CD4-positive, CD25-positive, alpha-beta regulatory T cell (primary cell): ENCODE measurements around the gene PRKAG2. TPM values are rescaled to one million over a fixed set of nuclear protein-coding genes. Genes with fewer than 3 reads are reported as not detected.
"Not testable (repeated sequence)": the region's sequence is repeated elsewhere in the genome, so short reads cannot be mapped to it uniquely, and the experiment has no call there.

ENCODE experiments used
- ATAC-seq, 2 donors: fragments of 150-1000 bp; cut with Tn5 transposase; one replicate each; pipeline ENCODE4 v1.10.0; 2021; ENCODE audit warnings: low read depth in 2 of 2, moderate number of reproducible peaks in 2 of 2, moderate library complexity in 1 of 2
- DNase-seq, 3 donors: peaks; one replicate each; pipeline versions ENCODE4 v3.0.0 to v3.0.0-alpha.2; 2012 to 2022; ENCODE audit warnings: mixed read lengths in 1 of 3
- H3K27ac ChIP-seq: one replicate; pipeline ENCODE4 v1.7.0; 2013; ENCODE audit warnings: mild to moderate bottlenecking, low read length; ENCODE audit not compliant: insufficient read depth, poor library complexity, severe bottlenecking
- H3K27me3 ChIP-seq: one replicate; pipeline ENCODE4 v1.7.0; 2013; ENCODE audit warnings: low read length; ENCODE audit not compliant: control insufficient read depth, insufficient read depth
- H3K36me3 ChIP-seq: one replicate; pipeline ENCODE4 v1.7.0; 2013; ENCODE audit warnings: mild to moderate bottlenecking, low read length, moderate library complexity; ENCODE audit not compliant: control insufficient read depth, insufficient read depth
- H3K4me1 ChIP-seq: 2 replicates; pipeline ENCODE4 v1.7.0; 2013; ENCODE audit warnings: mild to moderate bottlenecking, low read length; ENCODE audit not compliant: insufficient read depth, control insufficient read depth, poor library complexity, severe bottlenecking
- H3K4me3 ChIP-seq: one replicate; pipeline ENCODE4 v1.7.0; 2013; ENCODE audit warnings: low read depth, mild to moderate bottlenecking, low read length, moderate library complexity
- H3K9me3 ChIP-seq, 2 experiments: 1 replicate in 1 of 2; 2 replicates in 1 of 2; pipeline ENCODE4 v1.7.0; 2013; ENCODE audit warnings: low read length in 2 of 2, mild to moderate bottlenecking in 1 of 2, moderate library complexity in 1 of 2; ENCODE audit not compliant: control insufficient read depth in 2 of 2
- H3K27ac Mint-ChIP-seq, 3 donors: one replicate each; pipeline ENCODE4 v1.8.0; 2020 to 2022; ENCODE audit warnings: mild to moderate bottlenecking in 3 of 3, mixed read lengths in 3 of 3, moderate library complexity in 2 of 3
- H3K27me3 Mint-ChIP-seq: one replicate; pipeline ENCODE4 v1.8.0; 2022; ENCODE audit warnings: mild to moderate bottlenecking, mixed read lengths
- H3K36me3 Mint-ChIP-seq: one replicate; pipeline ENCODE4 v1.8.0; 2020; ENCODE audit warnings: mixed read lengths
- H3K4me1 Mint-ChIP-seq, 4 donors: one replicate each; pipeline ENCODE4 v1.8.0; 2020 to 2022; ENCODE audit warnings: mixed read lengths in 4 of 4, mild to moderate bottlenecking in 1 of 4
- H3K4me3 Mint-ChIP-seq, 4 donors: one replicate each; pipeline ENCODE4 v1.8.0; 2020 to 2022; ENCODE audit warnings: mild to moderate bottlenecking in 4 of 4, mixed read lengths in 4 of 4, moderate library complexity in 3 of 4
- H3K9me3 Mint-ChIP-seq, 7 donors: one replicate each; pipeline ENCODE4 v1.8.0; 2020 to 2022; ENCODE audit warnings: mixed read lengths in 7 of 7, mild to moderate bottlenecking in 3 of 7, moderate library complexity in 2 of 7
- polyA plus RNA-seq, 4 donors: library from polyadenylated mRNA; unstranded; fragments of 300-500 nt; fragmentation: Illumina TruSeq; gene quantifications; one replicate each; pipeline ENCODE4 v1.2.3, GENCODE V29; 2021
- total RNA-seq: library from RNA; stranded (reverse); gene quantifications from one replicate; pipeline ENCODE4 v1.2.3, GENCODE V29; 2022

Gene PRKAG2
- total and polyA plus RNA-seq, 5 donors from 2014 or later = 19.9 to 43.0 (median 26.1) TPM

DNA sequence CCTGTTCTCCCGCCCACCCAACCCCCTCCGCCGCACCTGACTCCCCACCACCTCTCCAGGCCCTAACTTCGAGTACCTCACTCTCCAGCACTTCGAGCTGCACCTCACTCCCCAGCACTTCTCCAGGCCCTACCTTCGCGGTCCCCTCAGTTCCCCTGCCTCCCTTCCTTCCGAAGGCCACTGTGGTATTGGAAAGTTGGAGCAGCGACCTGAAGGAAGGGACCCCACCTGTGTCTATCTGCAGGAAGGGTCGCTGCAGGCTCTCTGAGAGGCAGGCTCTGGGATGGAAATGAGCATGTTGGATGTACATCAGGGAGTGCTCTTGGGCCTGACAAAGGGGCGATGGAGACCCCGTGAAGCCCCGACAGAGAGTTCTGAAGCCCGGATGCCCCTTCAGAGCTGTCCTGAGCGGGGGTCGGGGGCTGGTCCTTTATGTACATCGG lies 122.2 kb downstream of the PRKAG2 start:
- Mint-ChIP-seq H3K4me1 (peaks cover 4 to 43% (median 24%) of the 10 kb centered on the region in 4 donors), H3K27me3 (no peaks in the 10 kb centered on the region), H3K36me3 (peaks cover 11% of the 10 kb centered on the region), H3K9me3 (peaks cover 0 to 1% (median 0%) of the 10 kb centered on the region in 7 donors), H3K27ac (peak overlapping the region in 1 of 3 donors; percentile 81), H3K4me3 (no peak overlapping the region)
- Histone ChIP-seq H3K27ac (no peak overlapping the region), H3K27me3 (no peaks in the 10 kb centered on the region), H3K4me1 (peaks cover 16% of the 10 kb centered on the region), H3K36me3 (no peaks in the 10 kb centered on the region), H3K9me3 (no peaks in the 10 kb centered on the region), H3K4me3 (no peak overlapping the region)
- ATAC-seq (no peak), DNase-seq (no peak)

DNA sequence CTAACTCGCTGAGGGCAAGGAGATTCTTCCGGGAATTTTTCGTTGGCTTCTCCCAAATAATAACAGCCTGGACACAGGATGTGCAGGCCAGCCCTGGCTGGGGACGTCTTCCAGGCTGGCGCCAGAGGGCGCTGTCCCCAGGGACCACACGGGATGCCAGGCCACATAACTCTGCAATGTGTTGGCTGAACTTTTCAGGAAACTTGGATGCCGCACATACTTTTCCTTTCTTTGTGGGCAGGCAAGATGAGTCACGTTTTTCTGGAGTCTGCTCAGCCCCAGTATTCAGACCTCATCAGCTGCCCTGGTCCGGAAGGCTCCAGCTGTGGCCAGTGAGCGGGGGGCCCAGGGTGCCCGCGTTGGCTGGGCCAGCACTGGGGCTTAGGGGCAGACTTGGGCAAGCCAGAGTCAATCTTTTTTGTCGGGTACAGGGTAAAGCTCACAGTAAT lies 122.7 kb downstream of the PRKAG2 start:
- Mint-ChIP-seq H3K27ac (no peak overlapping the region), H3K27me3 (no peaks in the 10 kb centered on the region)

DNA sequence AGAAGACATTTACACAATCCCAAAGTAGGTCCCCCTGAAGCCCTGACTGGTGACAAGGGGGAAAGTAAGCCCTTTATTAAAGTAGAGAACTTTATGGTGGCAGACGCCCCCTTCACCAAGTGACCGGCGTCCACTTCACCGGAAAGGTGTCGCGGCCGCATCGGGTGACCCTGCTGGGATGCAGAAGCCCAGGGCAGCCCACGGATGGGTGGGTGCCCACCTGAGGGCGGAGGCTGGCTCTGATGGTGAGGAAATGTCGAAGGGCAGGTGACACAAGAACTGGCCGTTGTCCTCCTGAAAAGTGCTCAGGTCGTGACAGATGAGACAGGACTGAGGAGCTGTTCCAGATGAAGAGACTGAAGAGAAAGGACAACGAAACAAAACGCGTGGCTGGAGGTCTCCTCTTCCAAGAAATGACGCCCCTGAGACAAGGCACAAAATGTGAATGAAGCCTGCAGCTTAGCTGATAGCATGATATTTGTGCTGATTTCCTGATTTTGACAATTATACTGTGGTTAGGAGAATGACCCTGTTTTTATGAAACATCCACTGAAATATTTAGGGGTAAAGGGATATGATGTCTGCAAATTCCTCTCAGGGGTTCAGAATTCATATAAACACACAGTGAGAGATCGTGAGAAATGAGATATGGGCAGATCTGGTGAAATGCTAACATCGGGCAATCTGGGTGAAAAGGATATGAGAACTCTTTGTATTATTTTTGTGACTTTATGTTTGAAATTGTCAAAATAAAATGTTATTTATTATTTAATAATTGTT lies 123.9 kb downstream of the PRKAG2 start:
- Mint-ChIP-seq H3K9me3 (peaks cover 0 to 1% (median 0%) of the 10 kb centered on the region in 7 donors), H3K27ac (no peak overlapping the region), H3K4me1 (peaks cover 0 to 37% (median 23%) of the 10 kb centered on the region in 4 donors), H3K27me3 (no peaks in the 10 kb centered on the region), H3K36me3 (peaks cover 17% of the 10 kb centered on the region), H3K4me3 (no peak overlapping the region)
- Histone ChIP-seq H3K4me1 (peaks cover 13% of the 10 kb centered on the region), H3K4me3 (no peak overlapping the region), H3K36me3 (no peaks in the 10 kb centered on the region), H3K9me3 (no peaks in the 10 kb centered on the region), H3K27ac (no peak overlapping the region), H3K27me3 (no peaks in the 10 kb centered on the region)
- DNase-seq (no peak), ATAC-seq (no peak)

More for the DNA sequence above, 122.7 kb downstream of the PRKAG2 start:
- Mint-ChIP-seq H3K36me3 (peaks cover 13% of the 10 kb centered on the region), H3K4me3 (no peak overlapping the region), H3K4me1 (peaks cover 0 to 37% (median 23%) of the 10 kb centered on the region in 4 donors), H3K9me3 (peaks cover 0 to 1% (median 0%) of the 10 kb centered on the region in 7 donors)
- Histone ChIP-seq H3K27ac (no peak overlapping the region), H3K36me3 (no peaks in the 10 kb centered on the region), H3K4me3 (no peak overlapping the region), H3K9me3 (no peaks in the 10 kb centered on the region), H3K27me3 (no peaks in the 10 kb centered on the region), H3K4me1 (peaks cover 13% of the 10 kb centered on the region)
- peak in 1 of 3 donors; percentile 16 for DNase-seq
- no peak for ATAC-seq

DNA sequence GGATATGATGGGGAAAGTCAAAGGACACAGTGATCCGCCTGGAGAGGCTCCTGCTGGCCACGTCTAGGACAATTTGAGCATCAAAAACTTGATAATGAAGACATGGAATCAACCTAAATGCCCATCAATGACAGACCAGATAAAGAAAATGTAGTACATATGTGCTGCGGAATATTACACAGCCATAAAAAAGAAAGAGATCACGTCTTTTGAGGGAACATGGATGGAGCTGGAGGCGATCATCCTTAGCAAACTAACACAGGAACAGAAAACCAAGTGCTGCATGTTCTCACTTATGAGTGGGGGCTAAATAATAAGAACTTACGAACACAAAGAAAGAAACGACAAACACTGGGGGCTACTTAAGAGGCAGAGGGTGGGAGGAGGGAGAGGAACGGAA lies 124.9 kb downstream of the PRKAG2 start:
- H3K27me3 ChIP-seq = no peaks in the 10 kb centered on the region
- Mint-ChIP-seq H3K4me3 (no peak overlapping the region), H3K27ac (no peak overlapping the region), H3K4me1 (peaks cover 0 to 39% (median 21%) of the 10 kb centered on the region in 4 donors), H3K9me3 (peaks cover 0 to 1% (median 0%) of the 10 kb centered on the region in 7 donors), H3K27me3 (no peaks in the 10 kb centered on the region), H3K36me3 (peaks cover 17% of the 10 kb centered on the region)
- DNase-seq (no peak), ATAC-seq (no peak)
- peaks cover 13% of the 10 kb centered on the region for H3K4me1 ChIP-seq
- no peak overlapping the region for H3K4me3 ChIP-seq
- H3K36me3 ChIP-seq = no peaks in the 10 kb centered on the region
- no peak overlapping the region for H3K27ac ChIP-seq
- no peaks in the 10 kb centered on the region for H3K9me3 ChIP-seq

DNA sequence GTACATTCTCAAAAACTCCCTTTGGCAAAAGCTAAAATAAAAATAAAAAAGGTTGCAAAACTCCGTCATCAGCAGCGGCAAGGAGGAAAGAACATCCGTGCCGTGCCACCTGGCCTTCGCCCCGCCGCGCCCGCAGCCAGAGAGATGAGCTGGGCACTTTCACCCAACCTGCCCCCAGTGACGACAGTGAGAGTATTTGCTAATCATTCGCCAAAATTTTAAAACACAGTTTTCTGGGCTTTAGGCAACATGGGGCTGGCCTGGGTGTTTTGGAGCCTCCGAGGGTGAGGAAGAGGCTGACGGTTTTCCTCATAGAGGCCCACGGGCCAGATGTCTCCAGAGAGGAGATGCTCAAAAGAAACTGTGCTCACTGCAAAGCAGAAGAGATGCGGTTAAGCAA lies 128.2 kb downstream of the PRKAG2 start:
- no peaks in the 10 kb centered on the region for H3K27me3 ChIP-seq
- no peaks in the 10 kb centered on the region for H3K27me3 Mint-ChIP-seq
- peaks cover 7% of the 10 kb centered on the region for H3K4me1 ChIP-seq
- no peaks in the 10 kb centered on the region for H3K36me3 ChIP-seq
- peaks cover 0 to 22% (median 17%) of the 10 kb centered on the region in 4 donors for H3K4me1 Mint-ChIP-seq
- DNase-seq = no peak
- no peak overlapping the region for H3K27ac ChIP-seq
- H3K36me3 Mint-ChIP-seq = peaks cover 17% of the 10 kb centered on the region
- H3K4me3 Mint-ChIP-seq = no peak overlapping the region
- no peak for ATAC-seq
- peaks cover 0 to 1% (median 0%) of the 10 kb centered on the region in 7 donors for H3K9me3 Mint-ChIP-seq
- H3K4me3 ChIP-seq = no peak overlapping the region
- no peak overlapping the region for H3K27ac Mint-ChIP-seq
- no peaks in the 10 kb centered on the region for H3K9me3 ChIP-seq

DNA sequence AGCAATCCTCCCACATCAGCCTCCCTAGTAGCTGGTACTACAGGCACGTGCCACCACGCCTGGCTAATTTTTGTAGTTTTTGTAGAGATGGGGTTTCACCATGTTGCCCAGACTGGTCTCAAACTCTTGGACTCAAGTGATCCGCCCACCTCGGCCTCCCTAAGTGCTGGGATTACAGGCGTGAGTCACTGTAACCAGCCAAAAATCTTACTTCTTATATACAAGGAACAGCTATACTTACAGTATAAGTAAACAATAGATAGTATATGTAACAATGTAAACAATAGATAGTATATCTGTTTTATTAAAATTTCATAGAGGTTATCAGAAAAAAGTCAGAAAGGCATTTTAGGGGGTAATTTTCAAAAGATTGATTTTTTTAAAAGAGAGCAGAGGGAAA lies 128.9 kb downstream of the PRKAG2 start:
- H3K4me1 ChIP-seq, H3K9me3 ChIP-seq, ATAC-seq, H3K27me3 ChIP-seq, H3K4me3 Mint-ChIP-seq, H3K9me3 Mint-ChIP-seq, H3K27me3 Mint-ChIP-seq, H3K36me3 ChIP-seq, H3K27ac ChIP-seq, DNase-seq, H3K4me3 ChIP-seq, H3K27ac Mint-ChIP-seq: not testable (repeated sequence)
- Mint-ChIP-seq H3K36me3 (peaks cover 21% of the 10 kb centered on the region), H3K4me1 (peaks cover 0 to 25% (median 22%) of the 10 kb centered on the region in 4 donors)

DNA sequence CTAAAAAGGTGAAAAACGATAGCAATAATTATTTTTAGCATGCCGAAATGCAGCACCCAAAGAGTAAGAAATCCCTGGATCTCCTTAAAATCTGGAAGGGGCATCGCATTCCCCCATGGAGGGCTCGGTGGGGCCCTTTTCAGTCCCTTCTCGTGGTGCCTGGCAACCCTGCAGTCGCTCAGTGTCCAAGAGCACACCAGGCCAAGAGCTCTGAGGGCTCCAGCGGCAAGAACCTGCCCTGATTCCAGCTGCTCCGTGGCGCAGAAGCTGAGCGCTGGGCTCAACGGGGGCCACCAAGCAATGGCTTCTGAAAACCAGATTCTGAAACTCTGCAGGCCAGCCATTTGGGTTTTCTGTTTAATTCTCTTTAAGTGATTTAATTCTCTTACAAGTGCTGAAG lies 131.2 kb downstream of the PRKAG2 start:
- H3K27me3 ChIP-seq = no peaks in the 10 kb centered on the region
- Mint-ChIP-seq H3K4me1 (peaks cover 0 to 27% (median 18%) of the 10 kb centered on the region in 4 donors), H3K9me3 (peaks cover 0 to 1% (median 0%) of the 10 kb centered on the region in 7 donors), H3K4me3 (no peak overlapping the region), H3K36me3 (peaks cover 15% of the 10 kb centered on the region), H3K27ac (no peak overlapping the region), H3K27me3 (no peaks in the 10 kb centered on the region)
- DNase-seq (no peak), ATAC-seq (no peak)
- no peaks in the 10 kb centered on the region for H3K9me3 ChIP-seq
- peaks cover 7% of the 10 kb centered on the region for H3K4me1 ChIP-seq
- no peaks in the 10 kb centered on the region for H3K36me3 ChIP-seq
- H3K4me3 ChIP-seq = no peak overlapping the region
- H3K27ac ChIP-seq = no peak overlapping the region
